ENCODE measurements around the gene CIB1. TPM values are rescaled to one million over a fixed set of nuclear protein-coding genes. Genes with fewer than 3 reads are reported as not detected.
"Not testable (repeated sequence)": the region's sequence is repeated elsewhere in the genome, so short reads cannot be mapped to it uniquely, and the experiment has no call there.

Gene CIB1
- total RNA-seq, 2 experiments from 2014 or later = 156 to 171 TPM

DNA sequence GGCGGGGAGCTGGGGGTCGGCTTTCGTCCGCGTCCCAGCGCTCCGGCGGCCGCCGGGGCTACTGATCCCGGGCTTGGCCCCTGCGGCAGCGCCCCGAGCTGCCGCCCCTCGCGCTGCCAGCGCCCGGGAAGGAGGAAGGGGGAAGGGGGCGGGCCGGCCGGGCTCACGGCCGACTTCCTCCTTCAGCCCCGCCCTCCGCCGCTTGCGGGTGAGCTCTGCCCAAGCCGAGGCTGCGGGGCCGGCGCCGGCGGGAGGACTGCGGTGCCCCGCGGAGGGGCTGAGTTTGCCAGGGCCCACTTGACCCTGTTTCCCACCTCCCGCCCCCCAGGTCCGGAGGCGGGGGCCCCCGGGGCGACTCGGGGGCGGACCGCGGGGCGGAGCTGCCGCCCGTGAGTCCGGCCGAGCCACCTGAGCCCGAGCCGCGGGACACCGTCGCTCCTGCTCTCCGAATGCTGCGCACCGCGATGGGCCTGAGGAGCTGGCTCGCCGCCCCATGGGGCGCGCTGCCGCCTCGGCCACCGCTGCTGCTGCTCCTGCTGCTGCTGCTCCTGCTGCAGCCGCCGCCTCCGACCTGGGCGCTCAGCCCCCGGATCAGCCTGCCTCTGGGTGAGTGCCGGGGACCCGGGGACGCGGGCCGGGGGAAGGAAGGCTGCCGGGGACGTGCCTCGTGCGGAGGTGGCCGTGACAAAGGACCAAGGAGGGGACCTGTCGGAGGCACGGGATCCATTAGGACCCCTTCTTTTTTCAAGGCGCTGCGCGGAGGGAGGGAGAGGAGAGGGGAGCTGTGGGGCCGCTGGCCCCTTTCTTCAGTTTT, 32.4 kb downstream of the CIB1 start, which contains the start of gene SEMA4B:
Gene SEMA4B, plus strand, starts transcription at position 201 of the 814 bp plus-strand sequence. Its CDS starts 249 bp downstream, at position 450.
- peak within 1 kb of the TSS; percentile 77 for H3K4me3 Mint-ChIP-seq
- peak; percentile 72 for DNase-seq
- H3K9me3 Mint-ChIP-seq = no peaks in the 10 kb centered on the region
- H3K27me3 Mint-ChIP-seq (ENCODE audit: low read depth) = peaks cover 2% of the 10 kb centered on the region
- no peaks in the 10 kb centered on the region for H3K36me3 Mint-ChIP-seq (ENCODE audit: low read depth)
- H3K27ac Mint-ChIP-seq = peak within 1 kb of the TSS; percentile 75
- intact Hi-C loops (cut with micrococcal nuclease) = loop anchor here (1.0 kb wide), 1 partner anchor 32 kb away; the partner anchor contains the start of gene CIB1
- CTCF ChIA-PET = interaction anchor here (0.6 to 1.7 kb wide), 7 partner anchors 10 to 102 kb away, joined by 3 to 6 read pairs (median 4); no protein-coding TSS in a partner anchor
- H3K4me1 Mint-ChIP-seq (ENCODE audit: low read depth) = peaks cover 11% of the 10 kb centered on the region

DNA sequence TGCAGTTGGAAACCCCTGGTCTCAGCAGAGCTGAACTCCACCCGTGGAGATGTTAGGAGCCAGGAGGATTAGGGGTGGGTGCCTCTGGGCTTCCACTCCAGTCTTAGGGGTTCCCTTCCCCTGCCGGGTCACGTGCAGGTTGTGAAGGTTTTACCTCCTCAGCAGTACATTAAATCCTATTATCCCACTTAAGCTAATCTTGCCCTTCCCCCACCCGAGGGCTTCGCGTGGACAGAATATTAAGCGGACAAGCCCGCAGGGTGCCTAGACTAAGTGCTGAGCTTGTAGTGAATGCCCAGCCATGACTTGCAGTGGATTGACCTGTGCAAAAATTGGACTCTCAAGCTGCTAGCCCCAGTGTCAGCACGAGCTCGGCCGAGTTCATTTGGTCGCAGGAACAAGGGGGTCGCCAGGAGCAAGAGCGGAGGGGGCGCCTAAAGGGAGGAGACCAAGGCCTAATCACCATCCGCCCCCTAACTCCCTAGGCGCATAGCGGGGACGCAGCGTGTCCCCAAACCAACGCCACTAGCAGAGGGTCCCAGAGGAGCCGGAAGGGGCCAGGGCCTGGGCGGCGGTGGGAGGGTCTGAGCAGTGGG, 33.1 kb downstream of the CIB1 start:
- peak overlapping the region; percentile 77 for H3K4me3 Mint-ChIP-seq
- H3K27ac Mint-ChIP-seq = peak overlapping the region; percentile 75
- intact Hi-C loops (cut with micrococcal nuclease) = loop anchor here (1.0 kb wide), 1 partner anchor 33 kb away; the partner anchor contains the start of gene CIB1

DNA sequence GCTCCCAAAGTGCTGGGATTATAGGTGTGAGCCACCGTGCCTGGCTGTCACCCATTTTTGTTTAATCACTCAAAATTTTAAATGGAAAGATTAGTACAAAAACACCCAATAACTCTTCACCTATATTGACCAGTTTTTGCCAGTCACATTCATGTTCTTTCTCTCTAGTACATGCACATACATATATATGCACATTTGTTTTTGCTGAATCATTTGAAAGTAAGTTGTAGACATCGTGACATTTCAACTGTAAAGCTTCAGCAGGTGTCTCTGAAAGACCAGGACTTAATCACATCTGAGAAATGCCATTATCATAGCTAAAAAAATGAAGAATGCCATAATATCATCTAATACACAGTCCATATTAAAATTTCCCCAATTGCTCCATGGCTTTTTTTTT, 39.1 kb downstream of the CIB1 start:
- intact Hi-C loops (cut with micrococcal nuclease) = no loop called here
- H3K36me3 Mint-ChIP-seq (ENCODE audit: low read depth) = no peaks in the 10 kb centered on the region
- no peak overlapping the region for H3K27ac Mint-ChIP-seq
- no peak overlapping the region for H3K4me3 Mint-ChIP-seq
- no peaks in the 10 kb centered on the region for H3K27me3 Mint-ChIP-seq (ENCODE audit: low read depth)
- peaks cover 22% of the 10 kb centered on the region for H3K4me1 Mint-ChIP-seq (ENCODE audit: low read depth)
- CTCF ChIA-PET = interaction anchor here (0.6 to 1.6 kb wide), 6 partner anchors 22 to 999 kb away, joined by 3 to 6 read pairs (median 4); no protein-coding TSS in a partner anchor
- no peak for DNase-seq
- no peaks in the 10 kb centered on the region for H3K9me3 Mint-ChIP-seq

More for the DNA sequence above, 33.1 kb downstream of the CIB1 start:
- Mint-ChIP-seq H3K9me3 (no peaks in the 10 kb centered on the region), H3K27me3 (ENCODE audit: low read depth) (peaks cover 2% of the 10 kb centered on the region), H3K4me1 (ENCODE audit: low read depth) (peaks cover 10% of the 10 kb centered on the region), H3K36me3 (ENCODE audit: low read depth) (no peaks in the 10 kb centered on the region)
- no peak for DNase-seq
- CTCF ChIA-PET = interaction anchor here (0.6 to 1.7 kb wide), 6 partner anchors 9 to 103 kb away, joined by 3 to 6 read pairs (median 4); no protein-coding TSS in a partner anchor

DNA sequence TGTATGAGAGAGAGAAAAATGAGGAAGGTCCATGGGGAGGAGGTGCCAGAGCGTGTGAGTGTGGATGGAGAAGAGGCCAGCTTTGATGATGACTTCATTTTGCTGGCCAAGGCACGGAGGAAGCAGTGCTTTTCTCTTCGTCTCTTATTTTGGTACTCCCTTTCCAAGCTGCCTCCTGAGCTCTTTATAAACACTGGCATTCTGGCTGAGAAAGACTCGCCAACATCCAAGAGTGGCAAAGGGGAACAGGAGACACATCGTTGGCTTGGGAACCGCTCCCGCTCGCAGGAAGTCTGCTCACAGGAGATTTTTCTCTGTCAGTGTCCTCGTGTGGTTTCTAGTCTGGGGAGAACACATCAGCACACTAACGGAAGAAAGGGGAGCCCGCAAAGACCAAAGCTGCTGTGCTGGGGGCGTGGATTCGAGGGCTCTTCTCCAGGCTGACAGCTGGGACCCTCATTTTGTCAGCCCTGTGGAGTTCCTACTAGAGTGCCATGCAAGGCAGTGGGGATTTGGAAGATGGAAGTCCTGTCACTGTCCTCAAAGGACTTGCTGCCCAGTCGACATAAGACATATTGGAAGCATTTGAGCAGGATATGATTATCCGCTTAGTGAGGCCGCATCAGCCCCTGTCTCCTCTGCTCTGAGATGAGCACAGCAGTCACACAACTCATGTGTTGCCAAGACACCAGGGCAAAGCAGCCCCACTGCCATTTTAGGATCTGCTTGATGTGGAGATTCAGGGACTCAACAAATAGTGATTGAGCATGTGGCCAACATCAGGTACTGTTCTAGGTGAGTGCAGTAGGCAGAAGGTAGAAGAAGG, 40.6 kb downstream of the CIB1 start:
- peak overlapping the region; percentile 65 for H3K27ac Mint-ChIP-seq
- H3K36me3 Mint-ChIP-seq (ENCODE audit: low read depth) = no peaks in the 10 kb centered on the region
- H3K9me3 Mint-ChIP-seq = no peaks in the 10 kb centered on the region
- intact Hi-C loops (cut with micrococcal nuclease) = no loop called here
- CTCF ChIA-PET = interaction anchor here (0.7 to 1.4 kb wide), 6 partner anchors 10 to 90 kb away, joined by 3 to 6 read pairs (median 3); no protein-coding TSS in a partner anchor
- no peaks in the 10 kb centered on the region for H3K27me3 Mint-ChIP-seq (ENCODE audit: low read depth)
- peak; percentile 26 for DNase-seq
- H3K4me1 Mint-ChIP-seq (ENCODE audit: low read depth) = peaks cover 22% of the 10 kb centered on the region
- no peak overlapping the region for H3K4me3 Mint-ChIP-seq

DNA sequence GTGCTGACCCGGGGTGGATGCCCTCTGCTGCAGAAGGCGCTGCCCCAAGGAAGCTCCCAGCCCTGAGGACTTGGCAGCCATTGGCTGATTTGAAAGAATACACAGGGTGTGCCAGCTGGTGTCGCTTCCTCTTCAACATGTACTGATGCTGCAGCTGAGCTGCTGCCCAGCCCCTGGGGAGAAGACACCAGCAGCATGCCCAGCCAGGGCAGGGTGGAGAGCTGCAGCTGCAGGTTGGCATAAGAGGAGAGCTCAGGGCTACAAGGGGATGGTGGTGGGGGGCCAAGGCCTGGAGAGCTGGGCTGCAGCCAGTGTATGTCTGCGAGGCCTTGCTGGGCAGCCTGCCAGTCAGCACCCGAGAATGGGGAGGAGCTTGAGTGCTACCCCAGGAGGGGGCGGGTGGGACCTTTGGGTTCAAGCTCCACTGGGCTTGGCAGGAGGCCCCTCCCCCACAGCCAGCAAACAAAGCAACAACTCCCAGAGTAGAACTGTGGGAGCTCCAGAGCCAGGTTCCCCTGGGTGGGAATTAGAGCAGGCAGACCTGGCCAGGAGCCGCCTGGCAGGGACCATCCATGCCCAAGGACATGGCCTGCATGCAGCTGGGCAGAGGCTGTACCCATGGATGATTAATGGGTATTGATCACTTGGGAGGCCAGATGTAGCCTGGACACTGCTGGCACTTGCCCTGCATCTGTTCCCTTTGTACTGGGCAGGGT, 41.8 kb downstream of the CIB1 start:
- H3K27ac Mint-ChIP-seq = no peak overlapping the region

DNA sequence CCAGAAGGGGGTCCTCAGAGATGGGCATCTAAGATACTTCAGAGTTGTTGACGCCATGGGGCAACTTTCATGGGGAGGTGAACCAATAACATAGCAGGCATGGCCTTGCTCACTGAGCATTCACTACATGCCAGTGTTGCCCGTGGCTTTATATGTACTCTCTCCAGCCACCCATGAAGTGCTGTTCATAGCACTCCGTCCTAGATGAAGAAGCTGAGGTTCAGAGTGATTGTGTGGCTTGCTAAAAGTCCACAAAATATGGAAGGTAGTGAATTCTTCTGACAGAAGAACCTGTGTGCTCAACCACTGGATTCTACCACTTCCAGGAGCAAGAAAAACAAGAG, 42.4 kb downstream of the CIB1 start:
- CTCF ChIA-PET = interaction anchor here (0.9 to 1.1 kb wide), 3 partner anchors 10 to 30 kb away, joined by 3 to 4 read pairs (median 3); partner anchors contain the start of gene SEMA4B
- H3K4me3 Mint-ChIP-seq = no peak overlapping the region
- DNase-seq = no peak
- no peak overlapping the region for H3K27ac Mint-ChIP-seq
- intact Hi-C loops (cut with micrococcal nuclease) = no loop called here
- no peaks in the 10 kb centered on the region for H3K27me3 Mint-ChIP-seq (ENCODE audit: low read depth)
- no peaks in the 10 kb centered on the region for H3K9me3 Mint-ChIP-seq
- H3K36me3 Mint-ChIP-seq (ENCODE audit: low read depth) = no peaks in the 10 kb centered on the region
- H3K4me1 Mint-ChIP-seq (ENCODE audit: low read depth) = peaks cover 22% of the 10 kb centered on the region

More for the DNA sequence above, 41.8 kb downstream of the CIB1 start:
- Mint-ChIP-seq H3K9me3 (no peaks in the 10 kb centered on the region), H3K4me1 (ENCODE audit: low read depth) (peaks cover 22% of the 10 kb centered on the region), H3K4me3 (peak overlapping the region; percentile 61), H3K27me3 (ENCODE audit: low read depth) (no peaks in the 10 kb centered on the region), H3K36me3 (ENCODE audit: low read depth) (no peaks in the 10 kb centered on the region)
- DNase-seq = peak; percentile 59
- CTCF ChIA-PET = interaction anchor here (0.6 to 1.4 kb wide), 7 partner anchors 9 to 1174 kb away, joined by 3 to 6 read pairs (median 3); partner anchors contain the start of gene SEMA4B
- intact Hi-C loops (cut with micrococcal nuclease) = no loop called here

DNA sequence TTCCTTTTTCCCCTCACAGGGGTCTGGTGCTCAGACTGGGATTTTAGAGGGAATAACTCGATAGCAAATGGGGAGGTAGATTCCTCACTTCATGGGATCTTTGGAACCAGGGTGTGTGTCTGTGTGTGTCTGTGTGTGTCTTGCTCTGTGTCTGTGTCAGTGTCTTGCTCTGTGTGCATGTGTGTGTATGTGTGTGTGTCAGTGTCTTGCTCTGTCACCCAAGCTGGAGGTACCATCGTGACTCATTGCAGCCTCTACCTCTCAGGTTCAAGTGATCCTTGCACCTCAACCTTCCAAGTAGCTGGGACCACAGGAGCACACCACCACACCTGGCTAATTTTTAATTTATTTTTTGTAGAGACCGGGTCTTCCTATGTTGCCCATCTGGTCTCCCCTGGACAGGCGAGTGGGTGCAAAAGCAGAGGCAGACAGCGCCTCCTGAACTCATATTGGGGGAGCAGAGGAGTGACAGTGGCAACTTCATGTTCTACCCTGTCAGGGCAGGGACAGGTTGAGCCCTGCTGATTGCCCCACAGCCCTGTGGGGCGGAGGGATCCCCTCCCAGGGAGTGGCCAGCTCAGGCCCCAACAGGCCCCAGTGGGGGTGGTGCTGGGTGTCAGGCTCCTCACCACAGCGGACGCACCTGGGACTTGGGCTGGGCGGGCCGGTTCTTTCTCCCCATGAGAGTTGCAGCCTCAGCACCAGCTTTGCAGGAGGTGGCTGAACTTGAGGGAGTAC, 43.0 kb downstream of the CIB1 start:
- no peak for DNase-seq
- H3K36me3 Mint-ChIP-seq (ENCODE audit: low read depth) = no peaks in the 10 kb centered on the region
- H3K4me3 Mint-ChIP-seq = no peak overlapping the region
- intact Hi-C loops (cut with micrococcal nuclease) = no loop called here
- peaks cover 22% of the 10 kb centered on the region for H3K4me1 Mint-ChIP-seq (ENCODE audit: low read depth)
- no peak overlapping the region for H3K27ac Mint-ChIP-seq
- H3K9me3 Mint-ChIP-seq = no peaks in the 10 kb centered on the region
- CTCF ChIA-PET = interaction anchor here (1.0 kb wide), 1 partner anchor 28 kb away, joined by 3 read pairs; no protein-coding TSS in a partner anchor
- H3K27me3 Mint-ChIP-seq (ENCODE audit: low read depth) = no peaks in the 10 kb centered on the region

DNA sequence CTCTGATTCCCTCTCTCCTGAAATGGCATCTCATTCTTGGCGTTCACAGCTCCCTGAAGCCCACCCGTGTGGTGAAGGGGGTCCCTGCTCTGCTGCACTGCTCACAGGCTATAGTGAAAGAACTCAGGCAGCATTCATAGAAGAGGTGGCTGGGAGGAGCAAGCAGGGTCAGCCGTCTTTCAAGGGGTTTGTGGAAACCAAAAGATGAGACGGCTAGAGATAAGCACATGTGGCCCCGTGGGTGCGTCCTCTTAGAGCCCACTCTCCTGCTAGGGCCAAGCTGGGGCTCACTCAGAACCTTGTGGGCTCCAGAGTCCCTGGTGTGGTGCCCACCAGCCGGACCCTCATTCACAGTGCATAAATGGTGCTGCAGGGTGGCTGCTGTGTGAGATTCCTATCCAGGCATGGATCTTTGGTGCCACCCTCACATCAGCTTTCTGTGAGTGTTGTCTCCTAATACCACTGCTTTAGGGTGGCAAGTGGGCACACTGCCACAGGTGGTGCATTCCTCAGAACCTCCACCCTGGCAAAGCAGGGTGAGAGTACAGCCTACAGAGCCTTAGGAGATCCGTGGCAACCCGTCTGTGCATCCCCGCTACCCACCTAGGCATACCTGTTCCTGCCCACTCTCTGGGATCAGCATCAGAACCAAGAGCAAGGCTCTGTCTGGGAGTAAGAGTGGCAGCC, 43.8 kb downstream of the CIB1 start:
- DNase-seq = no peak
- Mint-ChIP-seq H3K27me3 (ENCODE audit: low read depth) (no peaks in the 10 kb centered on the region), H3K4me1 (ENCODE audit: low read depth) (peaks cover 26% of the 10 kb centered on the region), H3K36me3 (ENCODE audit: low read depth) (no peaks in the 10 kb centered on the region), H3K9me3 (no peaks in the 10 kb centered on the region), H3K27ac (no peak overlapping the region), H3K4me3 (no peak overlapping the region)
- intact Hi-C loops (cut with micrococcal nuclease) = no loop called here
- CTCF ChIA-PET = interaction anchor here (1.1 kb wide), 1 partner anchor 32 kb away, joined by 4 read pairs; no protein-coding TSS in a partner anchor

DNA sequence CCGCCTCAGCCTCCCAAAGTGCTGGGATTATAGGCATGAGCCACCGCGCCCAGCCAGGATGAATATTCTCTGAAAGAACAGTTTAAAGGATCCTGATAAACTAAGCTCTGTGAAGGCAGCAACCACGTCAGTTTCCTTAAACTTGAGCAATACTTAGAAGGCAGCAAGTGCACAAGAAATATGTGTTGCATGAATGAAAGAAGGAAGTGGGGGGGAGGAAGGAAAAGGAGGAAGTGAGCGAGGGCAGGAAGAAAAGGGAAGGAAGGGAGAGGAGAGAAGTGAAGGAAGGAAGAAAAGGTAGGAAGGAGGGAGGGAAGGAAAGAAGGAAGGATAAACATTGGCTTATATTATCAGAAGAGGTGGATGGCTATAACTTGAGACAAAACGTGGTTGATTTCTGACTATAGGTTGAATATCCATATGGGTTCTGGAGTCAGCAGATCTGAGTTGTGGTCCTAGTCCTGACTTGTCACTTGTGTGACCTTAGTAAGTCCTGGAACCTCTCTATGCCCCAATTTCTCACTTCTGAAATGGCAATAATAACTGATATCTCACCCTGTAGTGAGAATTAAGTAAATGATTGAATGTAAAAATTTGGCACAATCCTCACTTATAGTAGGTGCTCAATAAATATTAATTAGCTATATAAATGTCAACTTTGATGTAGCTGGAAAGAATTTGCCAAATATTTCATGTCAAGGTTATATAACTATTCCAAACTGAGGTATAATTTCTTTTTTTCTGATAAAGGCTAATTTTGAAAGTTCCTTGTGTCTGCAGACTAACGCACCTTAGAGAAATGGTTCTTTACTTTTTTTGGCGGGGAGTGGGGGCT, 44.6 kb downstream of the CIB1 start:
- no peaks in the 10 kb centered on the region for H3K27me3 Mint-ChIP-seq (ENCODE audit: low read depth)
- no peaks in the 10 kb centered on the region for H3K9me3 Mint-ChIP-seq
- no peak for DNase-seq
- no peak overlapping the region for H3K4me3 Mint-ChIP-seq
- no peak overlapping the region for H3K27ac Mint-ChIP-seq
- CTCF ChIA-PET = interaction anchor here (1.1 kb wide), 1 partner anchor 32 kb away, joined by 4 read pairs; no protein-coding TSS in a partner anchor
- H3K4me1 Mint-ChIP-seq (ENCODE audit: low read depth) = peaks cover 29% of the 10 kb centered on the region
- no peaks in the 10 kb centered on the region for H3K36me3 Mint-ChIP-seq (ENCODE audit: low read depth)
- intact Hi-C loops (cut with micrococcal nuclease) = no loop called here

DNA sequence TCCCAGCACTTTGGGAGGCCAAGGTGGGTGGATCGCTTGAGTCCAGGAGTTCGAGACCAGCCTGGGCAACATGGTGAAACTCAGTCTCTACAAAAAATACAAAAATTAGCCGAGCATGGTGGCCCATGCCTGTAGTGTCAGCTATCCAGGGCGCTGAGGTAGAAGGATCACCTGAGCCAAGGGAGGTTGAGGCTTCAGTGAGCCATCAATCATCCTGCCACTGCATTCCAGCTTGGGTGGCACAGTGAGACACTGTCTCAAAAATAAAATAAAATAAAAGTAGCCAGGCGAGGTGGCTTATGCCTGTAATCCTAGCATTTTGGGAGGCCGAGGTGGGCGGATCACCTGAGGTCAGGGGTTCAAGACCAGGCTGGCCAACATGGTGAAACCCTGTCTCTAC, 45.7 kb downstream of the CIB1 start:
- H3K36me3 Mint-ChIP-seq (ENCODE audit: low read depth); H3K27ac Mint-ChIP-seq; H3K4me3 Mint-ChIP-seq; H3K9me3 Mint-ChIP-seq; intact Hi-C loops (cut with micrococcal nuclease); CTCF ChIA-PET; H3K27me3 Mint-ChIP-seq (ENCODE audit: low read depth); DNase-seq: not testable (repeated sequence)
- H3K4me1 Mint-ChIP-seq (ENCODE audit: low read depth) = peaks cover 27% of the 10 kb centered on the region
